ENCODE data around the gene CACNA2D3. TPM values are rescaled to one million over a fixed set of nuclear protein-coding genes. Genes with fewer than 3 reads are reported as not detected.

Gene CACNA2D3
- total and polyA plus RNA-seq, 3 experiments from 2014 or later = not detected

DNA sequence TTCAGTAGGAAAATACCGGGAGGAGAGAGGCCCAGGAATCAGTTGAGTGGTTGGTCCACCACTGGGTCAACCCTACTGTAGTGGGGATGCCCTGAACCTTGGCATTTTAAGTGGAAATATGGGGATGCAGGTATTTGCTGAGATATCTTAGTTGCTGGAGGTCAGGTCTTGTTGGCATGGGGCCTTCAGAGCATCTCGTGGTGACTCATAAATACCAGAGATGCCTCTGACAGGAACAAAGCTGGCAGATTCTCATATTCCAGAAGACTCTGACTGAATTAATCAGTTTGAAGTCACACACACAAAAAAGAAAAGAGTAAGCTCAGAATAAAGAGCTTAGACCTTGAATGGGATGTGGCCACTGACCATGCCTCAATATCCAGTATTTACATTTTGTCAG is 91.6 kb downstream of the CACNA2D3 start:
- Mint-ChIP-seq H3K4me3 (no peak overlapping the region), H3K4me1 (no peaks in the 10 kb centered on the region), H3K36me3 (no peaks in the 10 kb centered on the region), H3K9me3 (peaks cover 0 to 4% (median 2%) of the 10 kb centered on the region in 5 donors), H3K27me3 (peaks cover 0 to 3% of the 10 kb centered on the region in 2 donors), H3K27ac (no peak overlapping the region)
- Histone ChIP-seq H3K36me3 (ENCODE audit: insufficient read depth, low read length) (no peaks in the 10 kb centered on the region), H3K4me1 (ENCODE audit: insufficient read depth, low read length) (no peaks in the 10 kb centered on the region), H3K9me3 (ENCODE audit: low read length) (no peaks in the 10 kb centered on the region), H3K4me3 (ENCODE audit: low read length) (no peak overlapping the region), H3K27me3 (ENCODE audit: insufficient read depth, low read length, poor library complexity, severe bottlenecking) (no peaks in the 10 kb centered on the region), H3K27ac (ENCODE audit: low read depth, low read length) (no peak overlapping the region)
- POLR2A ChIA-PET = no interaction called here
- DNase-seq = no peak
- CTCF ChIA-PET = no interaction called here

DNA sequence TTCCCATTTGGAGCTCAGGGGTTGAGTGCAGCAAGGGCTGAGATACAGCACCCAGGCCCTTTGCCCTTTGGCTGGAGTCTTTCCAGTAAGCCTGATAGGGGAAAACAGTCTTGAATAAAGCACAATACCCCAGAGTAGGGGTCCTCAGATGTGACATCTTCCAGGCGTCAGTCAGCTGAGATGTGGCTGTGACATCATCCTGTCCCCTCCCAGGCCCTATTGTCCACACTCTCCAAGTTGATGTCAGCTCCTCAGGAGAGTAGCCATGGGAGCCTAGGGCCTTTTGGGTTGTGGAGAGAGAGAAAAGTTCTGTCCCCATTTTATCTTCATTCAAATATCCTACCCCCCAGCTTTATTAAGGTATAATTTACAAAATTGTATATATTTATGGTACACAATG is 92.5 kb downstream of the CACNA2D3 start:
- H3K36me3 ChIP-seq (ENCODE audit: insufficient read depth, low read length) = no peaks in the 10 kb centered on the region
- POLR2A ChIA-PET = no interaction called here
- Mint-ChIP-seq H3K4me3 (no peak overlapping the region), H3K27ac (no peak overlapping the region), H3K4me1 (no peaks in the 10 kb centered on the region), H3K27me3 (peaks cover 0 to 3% of the 10 kb centered on the region in 2 donors), H3K9me3 (peaks cover 0 to 4% (median 2%) of the 10 kb centered on the region in 5 donors), H3K36me3 (no peaks in the 10 kb centered on the region)
- CTCF ChIA-PET = no interaction called here
- no peak overlapping the region for H3K4me3 ChIP-seq (ENCODE audit: low read length)
- H3K27ac ChIP-seq (ENCODE audit: low read depth, low read length) = no peak overlapping the region
- DNase-seq = no peak
- H3K4me1 ChIP-seq (ENCODE audit: insufficient read depth, low read length) = no peaks in the 10 kb centered on the region
- H3K9me3 ChIP-seq (ENCODE audit: low read length) = no peaks in the 10 kb centered on the region
- H3K27me3 ChIP-seq (ENCODE audit: insufficient read depth, low read length, poor library complexity, severe bottlenecking) = no peaks in the 10 kb centered on the region

DNA sequence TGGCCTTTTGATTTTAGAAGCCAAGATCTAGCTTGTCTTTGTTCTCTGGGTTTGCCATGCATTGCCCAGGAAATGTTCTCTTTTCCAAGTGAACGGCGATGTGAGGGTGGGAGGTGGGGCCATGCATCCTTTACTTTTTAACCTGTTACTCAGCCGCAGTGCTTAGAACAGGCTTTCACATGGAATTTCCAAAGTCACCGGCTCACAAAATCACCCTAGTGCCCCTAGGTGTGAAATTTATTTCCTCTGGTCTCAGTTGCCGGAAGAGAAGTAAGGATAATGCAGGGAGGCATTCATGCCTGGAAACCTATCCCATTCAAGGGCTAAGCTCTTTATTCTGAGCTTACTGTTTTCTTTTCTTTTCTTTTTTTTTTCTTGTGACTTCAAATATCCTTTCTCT is 93.2 kb downstream of the CACNA2D3 start:
- CTCF ChIA-PET = no interaction called here
- peaks cover 0 to 3% (median 2%) of the 10 kb centered on the region in 5 donors for H3K9me3 Mint-ChIP-seq

DNA sequence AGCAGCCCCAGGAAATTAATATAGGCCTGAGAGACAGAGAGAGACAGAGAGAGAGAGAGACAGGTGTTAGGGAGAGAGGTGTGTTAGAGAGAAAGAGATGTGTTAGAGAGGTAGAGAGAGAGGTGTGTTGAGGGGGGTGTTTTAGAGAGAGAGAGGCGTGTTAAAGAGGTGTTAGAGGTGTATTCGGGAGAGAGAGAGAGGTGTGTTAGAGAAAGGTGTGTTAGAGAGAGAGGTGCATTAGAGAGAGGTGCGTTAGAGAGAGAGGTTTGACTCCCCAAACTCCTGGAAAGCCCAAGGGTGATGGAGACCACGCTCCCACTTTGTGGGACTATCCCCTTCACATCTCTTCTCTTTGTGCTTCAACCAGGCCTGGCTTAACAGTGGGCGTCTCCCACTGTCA is 95.5 kb downstream of the CACNA2D3 start:
- peaks cover 0 to 3% of the 10 kb centered on the region in 2 donors for H3K27me3 Mint-ChIP-seq
- H3K9me3 Mint-ChIP-seq = peaks cover 0 to 2% (median 0%) of the 10 kb centered on the region in 5 donors
- no peak overlapping the region for H3K4me3 ChIP-seq (ENCODE audit: low read length)
- no peak overlapping the region for H3K27ac Mint-ChIP-seq
- no peaks in the 10 kb centered on the region for H3K36me3 Mint-ChIP-seq
- no peaks in the 10 kb centered on the region for H3K4me1 Mint-ChIP-seq
- no peak for DNase-seq
- no peak overlapping the region for H3K4me3 Mint-ChIP-seq
- no peaks in the 10 kb centered on the region for H3K36me3 ChIP-seq (ENCODE audit: insufficient read depth, low read length)
- no peak overlapping the region for H3K27ac ChIP-seq (ENCODE audit: low read depth, low read length)
- no peaks in the 10 kb centered on the region for H3K27me3 ChIP-seq (ENCODE audit: insufficient read depth, low read length, poor library complexity, severe bottlenecking)
- ChIA-PET POLR2A (no interaction called here), CTCF (no interaction called here)
- H3K9me3 ChIP-seq (ENCODE audit: low read length) = no peaks in the 10 kb centered on the region
- H3K4me1 ChIP-seq (ENCODE audit: insufficient read depth, low read length) = no peaks in the 10 kb centered on the region

More for the DNA sequence above, 93.2 kb downstream of the CACNA2D3 start:
- no peaks in the 10 kb centered on the region for H3K36me3 ChIP-seq (ENCODE audit: insufficient read depth, low read length)
- H3K9me3 ChIP-seq (ENCODE audit: low read length) = no peaks in the 10 kb centered on the region
- H3K27ac ChIP-seq (ENCODE audit: low read depth, low read length) = no peak overlapping the region
- no peaks in the 10 kb centered on the region for H3K4me1 ChIP-seq (ENCODE audit: insufficient read depth, low read length)
- H3K27me3 ChIP-seq (ENCODE audit: insufficient read depth, low read length, poor library complexity, severe bottlenecking) = no peaks in the 10 kb centered on the region
- peaks cover 0 to 3% of the 10 kb centered on the region in 2 donors for H3K27me3 Mint-ChIP-seq
- POLR2A ChIA-PET = no interaction called here
- no peak overlapping the region for H3K4me3 ChIP-seq (ENCODE audit: low read length)
- H3K36me3 Mint-ChIP-seq = no peaks in the 10 kb centered on the region
- H3K4me3 Mint-ChIP-seq = no peak overlapping the region
- H3K27ac Mint-ChIP-seq = no peak overlapping the region
- no peak for DNase-seq
- no peaks in the 10 kb centered on the region for H3K4me1 Mint-ChIP-seq

DNA sequence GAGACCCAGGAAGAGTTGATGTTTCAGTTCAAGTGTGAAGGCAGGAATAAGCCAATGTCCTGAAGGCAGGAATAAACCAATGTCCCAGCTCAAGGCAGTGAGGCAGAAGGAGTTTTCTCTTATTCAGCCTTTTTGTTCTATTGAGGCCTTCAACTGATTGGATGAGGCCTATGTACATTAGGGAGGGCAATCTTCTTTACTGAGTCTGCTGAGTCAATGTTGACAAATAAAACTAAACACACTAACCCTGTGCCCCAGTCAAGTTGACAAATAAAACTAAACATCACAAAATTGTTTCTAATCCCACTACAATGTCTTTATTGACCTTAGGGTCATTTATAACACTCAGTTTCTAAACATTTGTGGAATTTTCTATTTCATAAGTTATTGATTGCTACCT is 100.0 kb downstream of the CACNA2D3 start:
- H3K27ac ChIP-seq (ENCODE audit: low read depth, low read length) = no peak overlapping the region
- no peaks in the 10 kb centered on the region for H3K9me3 ChIP-seq (ENCODE audit: low read length)
- H3K4me1 Mint-ChIP-seq = no peaks in the 10 kb centered on the region
- ChIA-PET POLR2A (no interaction called here), CTCF (no interaction called here)
- no peaks in the 10 kb centered on the region for H3K36me3 Mint-ChIP-seq
- no peak overlapping the region for H3K27ac Mint-ChIP-seq
- H3K27me3 Mint-ChIP-seq = no peaks in the 10 kb centered on the region
- H3K36me3 ChIP-seq (ENCODE audit: insufficient read depth, low read length) = no peaks in the 10 kb centered on the region
- H3K9me3 Mint-ChIP-seq = peaks cover 0 to 5% (median 3%) of the 10 kb centered on the region in 5 donors
- DNase-seq = no peak
- no peaks in the 10 kb centered on the region for H3K4me1 ChIP-seq (ENCODE audit: insufficient read depth, low read length)
- H3K4me3 ChIP-seq (ENCODE audit: low read length) = no peak overlapping the region
- no peak overlapping the region for H3K4me3 Mint-ChIP-seq
- H3K27me3 ChIP-seq (ENCODE audit: insufficient read depth, low read length, poor library complexity, severe bottlenecking) = no peaks in the 10 kb centered on the region

DNA sequence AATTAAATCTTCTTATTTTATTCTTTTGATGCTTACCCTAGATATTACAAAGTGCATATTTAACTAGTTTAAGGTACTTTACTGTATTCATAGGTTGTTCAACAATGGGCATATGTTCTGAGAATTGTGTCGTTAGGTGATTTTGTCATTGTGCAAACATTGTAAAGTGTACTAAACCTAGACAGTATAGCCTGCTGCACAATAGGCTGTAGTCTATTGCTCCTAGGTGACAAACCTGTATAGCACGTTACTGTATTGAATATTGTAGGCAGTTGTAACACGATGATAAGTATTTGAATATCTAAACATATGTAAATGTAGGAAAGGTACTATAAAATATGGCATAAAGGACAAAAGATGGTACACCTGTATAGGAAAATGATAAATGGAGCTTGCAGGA is 100.7 kb downstream of the CACNA2D3 start:
- Histone ChIP-seq H3K27ac (ENCODE audit: low read depth, low read length) (no peak overlapping the region), H3K4me1 (ENCODE audit: insufficient read depth, low read length) (no peaks in the 10 kb centered on the region), H3K9me3 (ENCODE audit: low read length) (no peaks in the 10 kb centered on the region), H3K36me3 (ENCODE audit: insufficient read depth, low read length) (no peaks in the 10 kb centered on the region), H3K4me3 (ENCODE audit: low read length) (no peak overlapping the region), H3K27me3 (ENCODE audit: insufficient read depth, low read length, poor library complexity, severe bottlenecking) (no peaks in the 10 kb centered on the region)
- Mint-ChIP-seq H3K9me3 (peaks cover 0 to 5% (median 3%) of the 10 kb centered on the region in 5 donors), H3K4me3 (no peak overlapping the region), H3K27ac (no peak overlapping the region), H3K36me3 (no peaks in the 10 kb centered on the region), H3K4me1 (no peaks in the 10 kb centered on the region), H3K27me3 (no peaks in the 10 kb centered on the region)
- ChIA-PET POLR2A (no interaction called here), CTCF (no interaction called here)
- DNase-seq = no peak

DNA sequence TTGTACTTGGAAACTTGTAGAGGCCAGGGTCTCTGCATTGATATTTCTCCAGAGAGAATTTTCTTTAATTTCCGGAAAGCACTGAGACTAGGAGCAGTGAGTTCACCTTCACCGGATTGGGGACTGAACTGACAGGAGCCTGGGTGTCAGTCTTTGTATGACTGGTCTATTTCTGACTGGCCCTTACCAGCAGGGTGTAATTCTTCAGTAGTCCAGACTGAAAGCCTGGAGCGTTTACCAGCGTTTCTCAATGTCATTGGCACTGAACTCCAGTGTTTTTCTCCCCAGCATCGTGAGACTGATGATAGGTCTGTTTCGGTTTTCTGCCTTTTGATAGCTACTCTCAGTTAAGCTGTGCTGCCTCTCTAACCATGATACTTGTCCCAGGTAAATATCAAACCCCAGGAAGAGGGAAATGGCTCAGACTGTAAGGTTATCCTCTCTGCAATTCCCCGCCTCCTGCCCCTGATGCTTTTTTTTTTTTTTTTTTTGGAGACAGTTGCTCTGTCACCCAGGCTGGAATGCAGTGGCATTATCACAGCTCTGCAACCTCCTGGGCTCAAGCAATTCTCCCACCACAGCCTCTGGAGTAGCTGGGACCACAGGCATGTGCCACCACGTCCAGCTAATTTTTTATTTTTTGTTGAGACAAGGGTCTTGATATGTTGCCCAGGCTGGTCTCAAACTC is 103.6 kb downstream of the CACNA2D3 start:
- Histone ChIP-seq H3K27me3 (ENCODE audit: insufficient read depth, low read length, poor library complexity, severe bottlenecking) (no peaks in the 10 kb centered on the region), H3K4me3 (ENCODE audit: low read length) (no peak overlapping the region), H3K27ac (ENCODE audit: low read depth, low read length) (no peak overlapping the region), H3K4me1 (ENCODE audit: insufficient read depth, low read length) (no peaks in the 10 kb centered on the region), H3K9me3 (ENCODE audit: low read length) (no peaks in the 10 kb centered on the region), H3K36me3 (ENCODE audit: insufficient read depth, low read length) (no peaks in the 10 kb centered on the region)
- CTCF ChIA-PET = interaction anchor here (0.7 kb wide), 1 partner anchor 115 kb away, joined by 3 read pairs; no protein-coding TSS in a partner anchor
- Mint-ChIP-seq H3K4me3 (no peak overlapping the region), H3K27ac (no peak overlapping the region), H3K4me1 (no peaks in the 10 kb centered on the region), H3K9me3 (peaks cover 0 to 5% (median 3%) of the 10 kb centered on the region in 5 donors), H3K36me3 (no peaks in the 10 kb centered on the region), H3K27me3 (no peaks in the 10 kb centered on the region)
- DNase-seq = no peak
- POLR2A ChIA-PET = no interaction called here

DNA sequence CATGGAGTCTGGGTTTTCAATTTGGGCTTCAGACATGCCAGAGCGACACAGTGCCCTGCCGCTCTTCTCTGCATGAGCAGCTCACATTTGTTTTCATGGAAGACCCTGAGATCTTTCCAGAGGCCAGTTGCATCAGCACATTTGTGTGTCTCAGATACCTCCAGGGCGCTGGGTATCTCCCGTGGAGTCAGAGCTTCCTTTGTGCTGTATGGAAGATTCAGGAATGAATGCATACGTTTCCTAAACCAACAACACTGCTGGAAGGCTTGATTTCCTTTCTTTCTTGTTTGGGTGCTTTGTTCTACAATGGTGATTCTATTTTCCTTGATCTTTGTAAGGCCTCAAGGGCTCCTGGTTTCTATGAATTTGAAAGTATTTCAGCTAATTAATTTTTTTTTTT is 106.5 kb downstream of the CACNA2D3 start:
- Histone ChIP-seq H3K4me3 (ENCODE audit: low read length) (no peak overlapping the region), H3K27ac (ENCODE audit: low read depth, low read length) (no peak overlapping the region), H3K4me1 (ENCODE audit: insufficient read depth, low read length) (no peaks in the 10 kb centered on the region), H3K27me3 (ENCODE audit: insufficient read depth, low read length, poor library complexity, severe bottlenecking) (no peaks in the 10 kb centered on the region), H3K9me3 (ENCODE audit: low read length) (no peaks in the 10 kb centered on the region), H3K36me3 (ENCODE audit: insufficient read depth, low read length) (no peaks in the 10 kb centered on the region)
- no peak for DNase-seq
- Mint-ChIP-seq H3K9me3 (peaks cover 2 to 5% (median 4%) of the 10 kb centered on the region in 5 donors), H3K4me1 (no peaks in the 10 kb centered on the region), H3K4me3 (no peak overlapping the region), H3K27ac (no peak overlapping the region), H3K27me3 (peaks cover 4 to 5% of the 10 kb centered on the region in 2 donors), H3K36me3 (no peaks in the 10 kb centered on the region)
- ChIA-PET POLR2A (no interaction called here), CTCF (no interaction called here)

Data from CD8-positive, alpha-beta memory T cell (primary cell).